Fibroblast of villous mesenchyme (primary cell): ENCODE data around the gene NCKAP5. TPM values are rescaled to one million over a fixed set of nuclear protein-coding genes. Genes with fewer than 3 reads are reported as not detected.

Experiments used
- DNase-seq: peaks from one replicate; pipeline ENCODE4 v3.0.0-alpha.2; 2010; ENCODE audit warnings: low read depth
- H3K4me3 ChIP-seq: 2 replicates; pipeline ENCODE4 v1.5.1; 2011; ENCODE audit warnings: low read depth, mild to moderate bottlenecking, low read length
- CTCF ChIP-seq: IDR thresholded peaks from 2 replicates; pipeline ENCODE4 v1.5.1; 2012; ENCODE audit warnings: low read depth, mild to moderate bottlenecking, low read length; ENCODE audit not compliant: insufficient read depth
- total RNA-seq: library from RNA; depleted of rRNA; stranded (reverse); fragments of >200 nt; gene quantifications from 2 replicates; pipeline ENCODE4 v1.2.3, GENCODE V29; 2012

NCKAP5 gene
- total RNA-seq, 1 donor, result 47.9 TPM

DNA sequence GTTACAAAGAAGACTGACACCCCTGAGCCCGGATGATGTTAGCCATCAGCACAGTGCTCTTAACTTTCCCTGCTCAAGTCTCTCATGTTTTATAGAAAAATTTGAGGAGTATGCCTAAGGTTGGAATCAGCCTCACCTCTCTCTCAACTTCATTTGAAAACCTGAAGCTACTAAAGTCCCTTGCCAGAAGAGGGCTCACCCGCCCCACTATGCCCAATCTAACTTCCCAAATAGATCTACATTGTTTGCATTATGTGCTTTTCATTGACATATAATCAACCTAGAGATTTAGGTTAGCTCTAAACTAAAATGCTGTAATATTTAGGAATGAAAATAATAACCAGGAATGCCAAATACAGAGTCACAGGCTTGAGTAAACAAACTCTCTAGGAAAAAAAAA lies 305.4 kb downstream of the NCKAP5 start:
- TF ChIP-seq CTCF, result peak; percentile 15
- DNase-seq, result no peak
- H3K4me3 ChIP-seq, result no peak overlapping the region

DNA sequence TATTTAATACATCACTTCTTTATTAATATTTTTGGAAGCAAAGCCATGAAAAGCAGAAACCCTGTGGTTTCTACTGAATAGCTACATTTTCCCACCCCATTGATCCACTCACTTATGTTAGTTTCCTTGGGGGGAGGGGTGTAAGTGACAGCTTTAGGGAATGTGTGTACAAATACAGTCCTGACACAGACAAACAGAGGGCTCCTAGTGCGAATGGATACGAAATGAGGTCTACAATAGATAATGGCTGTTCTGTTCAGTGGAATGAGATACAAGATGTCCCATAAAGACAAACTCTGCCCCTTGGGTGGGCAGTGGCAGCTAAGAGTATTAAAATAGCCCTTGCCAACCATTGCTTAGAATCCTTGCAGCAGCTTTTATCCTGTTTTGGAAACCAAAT lies 312.9 kb downstream of the NCKAP5 start:
- DNase-seq, result no peak
- TF ChIP-seq CTCF, result no peak
- no peak overlapping the region for H3K4me3 ChIP-seq

DNA sequence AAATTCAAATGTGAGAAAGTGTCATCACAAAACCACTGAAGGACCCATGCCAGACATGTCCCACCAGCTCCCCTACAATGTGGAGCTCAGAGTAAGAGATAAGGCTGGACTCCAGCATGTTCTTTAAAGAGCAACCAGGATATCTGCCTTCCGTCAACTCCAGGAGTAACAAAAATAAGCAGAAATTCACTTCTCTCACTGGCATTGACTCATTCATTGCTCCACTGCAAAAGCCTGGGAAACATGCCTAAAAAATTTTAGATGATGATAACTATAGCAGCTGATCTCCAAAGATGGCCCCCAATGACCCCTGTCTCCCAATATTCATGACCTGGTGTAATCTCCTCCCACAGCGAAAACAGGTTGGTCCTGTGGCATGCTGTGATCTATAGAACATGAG lies 314.5 kb downstream of the NCKAP5 start:
- no peak overlapping the region for H3K4me3 ChIP-seq
- TF ChIP-seq CTCF, result no peak
- no peak for DNase-seq

GRCh38 chr2:133252780-133253355 lies 315.4 kb downstream of the NCKAP5 start:
- no peak for DNase-seq
- TF ChIP-seq CTCF, result no peak
- no peak overlapping the region for H3K4me3 ChIP-seq

DNA sequence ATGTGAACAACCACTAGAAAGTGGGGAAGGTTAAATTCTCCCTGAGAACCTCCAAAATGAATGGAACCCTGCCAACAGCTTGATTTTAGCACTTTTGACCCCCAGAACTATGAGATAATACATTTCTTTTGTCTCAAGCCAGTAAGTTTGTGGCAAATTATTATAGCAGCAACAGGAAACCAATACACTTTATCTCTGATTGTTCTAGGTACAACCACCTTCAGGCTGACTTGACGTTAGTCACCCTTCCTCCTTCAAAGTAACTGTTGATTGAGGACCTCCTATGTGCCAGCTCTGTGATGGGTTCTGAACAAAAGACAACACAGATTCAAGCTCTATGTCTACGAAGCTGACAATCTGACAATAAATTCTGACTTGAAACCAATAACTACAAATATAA lies 318.9 kb downstream of the NCKAP5 start:
- no peak for DNase-seq
- H3K4me3 ChIP-seq, result no peak overlapping the region
- TF ChIP-seq CTCF, result no peak

- no peak for DNase-seq
- H3K4me3 ChIP-seq, result no peak overlapping the region
- TF ChIP-seq CTCF, result no peak
Observed at GRCh38 chr2:133248264-133248663, 320.0 kb downstream of the NCKAP5 start.

DNA sequence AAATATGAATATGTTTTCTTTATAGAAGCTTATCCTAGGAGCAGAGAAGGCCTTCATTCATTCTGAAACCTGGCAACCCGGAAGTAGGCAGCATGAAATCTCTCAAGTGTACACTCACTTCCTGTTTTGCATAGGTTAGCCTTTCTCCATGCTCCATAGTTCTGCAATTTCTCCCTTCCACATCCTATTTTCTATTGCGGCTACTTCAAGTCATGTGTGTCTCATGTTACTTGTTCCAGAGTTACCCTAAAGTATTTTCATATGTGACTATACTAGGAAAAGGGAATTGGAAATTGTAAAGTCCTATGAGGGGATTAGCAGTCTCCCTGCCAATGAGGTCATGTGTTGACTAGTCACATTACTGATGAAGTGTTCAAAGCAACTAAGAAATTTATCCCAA lies 320.6 kb downstream of the NCKAP5 start:
- no peak for DNase-seq

More for the DNA sequence above, 320.6 kb downstream of the NCKAP5 start:
- TF ChIP-seq CTCF, result no peak
- no peak overlapping the region for H3K4me3 ChIP-seq
